GM21529 (cell line): ENCODE data around the gene SLC4A2.
A peak's percentile ranks its signal among the peaks of the same experiment; 100 is the strongest.

ENCODE experiments used
- ATAC-seq: cut with Tn5 transposase; IDR thresholded peaks from one replicate; pipeline ENCODE4 v1.9.1; 2021; ENCODE audit not compliant: unreplicated experiment

SLC4A2 gene

DNA sequence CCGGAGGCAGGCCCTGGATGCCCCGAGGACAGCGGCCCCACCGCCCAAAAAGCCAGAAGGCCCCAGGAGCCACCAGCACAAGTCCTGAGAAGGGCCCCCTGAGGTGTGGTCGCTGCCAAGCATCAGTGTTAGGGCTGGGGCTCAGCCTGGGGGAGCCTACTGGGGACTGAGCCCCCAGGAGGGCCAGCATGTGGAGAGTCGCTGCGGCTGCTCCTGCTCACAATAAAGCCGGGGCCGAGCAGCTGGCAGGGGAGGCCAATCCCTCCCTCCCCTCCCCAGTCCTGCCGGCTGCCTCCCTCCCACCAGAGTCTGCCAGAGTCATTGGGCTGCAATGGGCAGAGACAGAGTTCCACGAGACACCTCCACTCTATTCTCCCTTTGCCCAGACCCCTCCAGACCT lies 14.1 kb upstream of the SLC4A2 start:
- no peak for ATAC-seq

DNA sequence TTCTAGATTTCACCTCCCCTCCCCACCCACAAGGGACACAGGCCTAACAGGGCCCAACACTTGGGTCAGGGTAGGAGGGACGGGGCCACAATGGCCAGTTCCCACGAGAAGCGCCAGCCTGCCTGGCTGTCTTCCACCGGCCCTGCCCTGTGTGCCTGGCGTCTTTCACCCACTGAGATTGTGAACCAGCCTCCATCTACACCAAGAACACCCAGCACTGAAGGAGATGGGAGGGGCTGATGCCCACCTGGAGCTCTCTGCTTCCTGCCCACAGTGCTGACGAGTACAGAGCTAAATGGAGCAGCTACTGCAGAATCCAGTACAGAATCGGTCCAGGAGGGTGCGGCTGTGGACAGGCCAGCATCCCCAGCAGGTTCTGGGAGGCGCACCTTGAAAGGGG lies 13.4 kb upstream of the SLC4A2 start:
- no peak for ATAC-seq

DNA sequence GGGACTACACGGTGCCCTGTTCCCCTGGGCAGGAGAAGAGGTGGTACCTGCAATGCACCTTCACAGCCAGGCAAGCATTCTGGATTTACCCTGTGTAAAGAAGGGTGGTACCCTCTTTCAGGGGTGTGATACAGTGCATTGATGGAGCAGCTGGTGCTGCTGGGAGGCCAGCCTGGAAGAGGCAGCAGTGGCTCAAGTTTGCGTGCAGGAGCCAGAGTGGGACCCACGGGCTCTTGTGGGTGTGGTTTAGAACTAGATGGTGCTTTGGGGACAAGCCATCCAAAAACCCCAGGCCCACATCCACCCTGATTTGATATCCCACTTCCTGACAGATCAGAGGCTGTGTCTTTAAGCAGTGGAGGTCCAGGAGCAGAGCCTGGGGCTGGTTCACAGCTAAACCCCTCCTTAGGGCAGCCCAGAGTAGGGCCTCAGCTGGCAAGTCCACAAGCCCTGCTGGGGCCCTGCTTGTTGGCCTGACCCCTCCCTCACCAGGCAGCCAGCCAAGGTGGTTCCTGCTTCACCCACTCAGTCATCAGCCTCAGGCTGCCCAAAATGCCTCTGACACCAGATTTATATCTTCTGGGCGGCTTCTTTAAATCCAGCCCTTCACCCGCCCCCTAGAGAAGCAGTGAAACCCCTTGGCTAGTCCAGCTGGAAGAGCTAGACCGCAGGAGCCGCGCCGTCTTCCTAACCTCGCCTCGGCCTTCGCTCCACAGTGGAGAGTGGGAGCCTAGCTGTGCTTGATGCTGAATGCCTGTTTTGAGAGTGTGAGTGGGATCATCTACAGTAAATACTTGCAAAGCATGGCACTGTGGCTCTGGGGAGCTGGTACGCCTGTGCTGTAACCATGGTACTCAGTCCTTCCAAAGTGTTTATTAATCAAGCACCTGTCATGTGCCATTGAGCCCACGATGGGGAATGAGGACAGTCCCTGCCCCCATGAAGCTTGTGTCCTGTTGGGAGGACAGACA lies 12.5 kb upstream of the SLC4A2 start:
- ATAC-seq, result no peak

GRCh38 chr7:151047976-151048815 lies 11.2 kb upstream of the SLC4A2 start, which contains the start of gene ASIC3:
Gene ASIC3, plus strand, starts transcription at chr7:151048531. Its CDS starts 355 bp downstream, at chr7:151048886.
- no peak for ATAC-seq

DNA sequence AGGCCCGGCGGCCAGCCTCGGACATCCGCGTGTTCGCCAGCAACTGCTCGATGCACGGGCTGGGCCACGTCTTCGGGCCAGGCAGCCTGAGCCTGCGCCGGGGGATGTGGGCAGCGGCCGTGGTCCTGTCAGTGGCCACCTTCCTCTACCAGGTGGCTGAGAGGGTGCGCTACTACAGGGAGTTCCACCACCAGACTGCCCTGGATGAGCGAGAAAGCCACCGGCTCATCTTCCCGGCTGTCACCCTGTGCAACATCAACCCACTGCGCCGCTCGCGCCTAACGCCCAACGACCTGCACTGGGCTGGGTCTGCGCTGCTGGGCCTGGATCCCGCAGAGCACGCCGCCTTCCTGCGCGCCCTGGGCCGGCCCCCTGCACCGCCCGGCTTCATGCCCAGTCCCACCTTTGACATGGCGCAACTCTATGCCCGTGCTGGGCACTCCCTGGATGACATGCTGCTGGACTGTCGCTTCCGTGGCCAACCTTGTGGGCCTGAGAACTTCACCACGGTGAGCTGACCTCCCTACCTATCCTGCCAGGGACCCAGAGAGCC lies 10.4 kb upstream of the SLC4A2 start:
- no peak for ATAC-seq

GRCh38 chr7:151051108-151051507 lies 8.3 kb upstream of the SLC4A2 start:
- no peak for ATAC-seq

DNA sequence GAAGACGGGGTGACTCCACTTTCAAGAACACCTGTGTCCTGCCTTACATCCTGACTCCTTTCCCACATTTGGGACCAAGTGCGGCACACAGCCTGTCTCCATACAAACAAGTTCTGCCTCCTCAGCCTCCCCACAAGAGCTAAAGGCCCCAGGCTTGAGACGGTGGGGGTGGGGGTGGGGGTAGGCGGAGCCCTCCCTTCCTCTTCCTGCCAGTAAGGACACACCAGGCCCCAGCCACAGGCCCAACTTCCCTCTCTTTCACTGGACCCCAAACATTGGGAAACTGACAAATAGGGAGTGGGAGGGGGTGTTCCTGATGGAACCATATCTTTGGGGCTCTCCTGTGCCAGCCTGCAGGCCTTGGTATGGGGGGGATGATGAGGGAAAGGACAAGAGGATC lies 6.3 kb upstream of the SLC4A2 start:
- no peak for ATAC-seq

DNA sequence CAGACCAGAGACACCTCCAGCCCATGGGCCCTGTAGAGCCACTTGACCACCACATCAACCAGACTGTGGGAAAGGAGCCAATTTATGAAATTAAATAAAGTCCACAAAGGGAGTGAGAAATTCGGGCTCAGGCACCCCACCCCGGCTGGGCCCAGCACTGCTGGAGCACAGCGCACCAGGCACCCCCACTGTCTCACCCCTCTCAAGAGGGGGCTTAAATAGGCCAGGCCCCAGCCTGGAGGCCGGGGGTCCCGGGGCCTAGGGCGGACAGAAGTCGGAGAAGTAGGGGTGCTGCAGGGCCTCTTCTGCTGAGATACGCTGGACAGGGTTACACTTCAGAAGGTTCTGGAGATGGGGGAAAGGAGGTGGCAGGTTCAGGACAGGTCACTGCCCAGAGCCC lies 5.6 kb upstream of the SLC4A2 start:
- ATAC-seq, result no peak

- no peak for ATAC-seq
Observed at GRCh38 chr7:151056283-151056665, 3.1 kb upstream of the SLC4A2 start.

DNA sequence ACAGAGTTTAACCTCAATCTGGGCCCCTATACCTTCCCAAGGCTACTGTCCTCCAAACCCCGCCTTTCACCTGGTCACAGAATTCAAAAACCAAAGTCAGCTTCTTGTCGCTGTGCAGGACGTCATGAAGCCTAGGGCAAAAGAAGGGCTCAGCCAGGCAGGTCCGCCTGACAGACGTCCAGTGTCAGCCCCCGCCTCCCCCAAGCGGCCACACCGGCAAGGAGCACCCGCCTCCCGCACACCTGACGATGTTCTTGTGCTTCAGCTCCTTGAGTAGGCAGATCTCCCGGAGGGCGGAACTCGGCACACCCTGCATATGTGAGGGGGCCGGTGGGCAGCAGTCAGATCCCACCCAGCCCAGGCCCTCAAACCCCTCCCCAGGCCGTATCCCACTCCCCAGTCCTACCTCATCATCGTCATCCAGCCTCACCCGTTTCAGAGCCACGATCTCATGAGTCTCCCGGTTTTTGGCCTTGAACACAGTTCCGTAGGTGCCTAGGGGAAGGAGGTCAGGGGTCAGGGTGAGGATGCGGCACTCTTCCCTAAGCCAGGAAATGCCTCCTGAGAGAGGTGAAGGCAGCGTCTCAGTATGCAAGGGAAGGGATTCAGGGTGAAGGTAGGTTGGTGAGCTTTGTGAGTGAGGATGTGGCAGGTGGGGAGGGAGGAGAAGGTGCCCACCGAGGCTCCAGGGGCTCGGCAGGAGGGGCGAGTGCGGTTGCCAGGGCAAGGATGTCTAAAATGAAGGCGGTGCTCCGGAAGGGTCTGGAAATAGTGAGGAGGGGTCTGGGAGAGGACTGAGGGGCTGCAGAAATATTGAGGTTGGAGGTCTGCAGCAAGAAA lies 2.5 kb upstream of the SLC4A2 start:
- no peak for ATAC-seq

- peak; percentile 10 for ATAC-seq
Observed at GRCh38 chr7:151057506-151057988, 1.8 kb upstream of the SLC4A2 start, which contains the start of gene CDK5. Gene CDK5, minus strand, starts transcription at chr7:151057897. Its CDS starts 49 bp downstream, at chr7:151057848.

GRCh38 chr7:151057989-151058780 lies 1.2 kb upstream of the SLC4A2 start:
- peak; percentile 86 for ATAC-seq

GRCh38 chr7:151058781-151059366 lies 515 bp upstream of the SLC4A2 start:
- no peak for ATAC-seq

DNA sequence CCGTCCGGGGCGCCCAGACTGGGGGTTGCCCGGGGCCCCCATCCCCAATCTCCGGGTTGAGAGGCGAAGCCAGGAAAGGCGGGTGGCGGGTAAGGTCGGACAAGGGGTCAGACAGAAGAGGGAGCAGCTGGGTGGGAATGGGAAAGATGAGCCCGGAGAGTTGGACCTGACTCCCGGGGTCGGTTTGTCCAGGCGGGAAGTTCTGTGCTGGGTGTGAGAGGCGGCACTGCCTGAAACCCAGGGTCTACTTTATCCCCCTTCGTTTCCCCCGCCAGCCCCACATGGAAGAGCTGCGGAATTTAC lies 675 bp downstream of the SLC4A2 start:
- ATAC-seq, result no peak

DNA sequence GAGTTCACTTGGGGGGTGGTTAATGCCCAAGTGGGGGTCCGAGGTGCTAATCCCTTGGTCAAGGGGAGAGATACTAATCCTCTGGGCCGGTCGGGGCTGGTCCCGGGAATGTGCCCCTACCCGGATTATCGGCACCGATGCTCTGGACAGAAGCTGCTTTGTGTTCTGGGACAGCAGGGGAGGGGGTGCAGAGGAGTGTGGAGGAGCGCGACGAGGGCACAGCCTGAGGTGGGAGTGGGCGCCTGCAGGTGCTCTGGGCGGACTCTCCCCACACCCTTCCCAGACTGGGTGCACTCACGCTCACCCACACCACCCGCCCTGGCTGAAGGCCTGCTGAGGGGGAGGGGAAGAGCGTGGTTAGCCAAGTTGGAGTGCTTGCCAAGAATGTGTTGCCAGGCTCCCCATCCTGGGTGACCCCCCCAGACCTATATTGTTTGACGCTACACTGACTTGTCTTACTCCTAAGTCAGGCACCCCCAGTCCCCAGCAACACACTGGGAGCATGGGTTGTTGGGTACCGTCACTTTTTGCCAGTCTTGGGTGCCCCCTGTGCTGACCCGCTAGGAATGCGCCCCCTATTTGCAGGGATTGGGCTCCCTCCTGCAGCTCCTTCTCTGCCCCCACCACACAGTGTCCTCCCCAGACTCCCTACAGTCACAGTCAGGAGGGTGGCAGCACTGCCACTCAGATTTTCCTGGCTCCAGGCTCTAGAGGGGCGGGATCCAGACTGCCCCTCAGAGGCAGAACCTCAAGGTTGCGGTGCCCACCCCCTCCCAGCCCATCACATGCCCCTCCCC lies 1.2 kb downstream of the SLC4A2 start:
- ATAC-seq, result no peak

DNA sequence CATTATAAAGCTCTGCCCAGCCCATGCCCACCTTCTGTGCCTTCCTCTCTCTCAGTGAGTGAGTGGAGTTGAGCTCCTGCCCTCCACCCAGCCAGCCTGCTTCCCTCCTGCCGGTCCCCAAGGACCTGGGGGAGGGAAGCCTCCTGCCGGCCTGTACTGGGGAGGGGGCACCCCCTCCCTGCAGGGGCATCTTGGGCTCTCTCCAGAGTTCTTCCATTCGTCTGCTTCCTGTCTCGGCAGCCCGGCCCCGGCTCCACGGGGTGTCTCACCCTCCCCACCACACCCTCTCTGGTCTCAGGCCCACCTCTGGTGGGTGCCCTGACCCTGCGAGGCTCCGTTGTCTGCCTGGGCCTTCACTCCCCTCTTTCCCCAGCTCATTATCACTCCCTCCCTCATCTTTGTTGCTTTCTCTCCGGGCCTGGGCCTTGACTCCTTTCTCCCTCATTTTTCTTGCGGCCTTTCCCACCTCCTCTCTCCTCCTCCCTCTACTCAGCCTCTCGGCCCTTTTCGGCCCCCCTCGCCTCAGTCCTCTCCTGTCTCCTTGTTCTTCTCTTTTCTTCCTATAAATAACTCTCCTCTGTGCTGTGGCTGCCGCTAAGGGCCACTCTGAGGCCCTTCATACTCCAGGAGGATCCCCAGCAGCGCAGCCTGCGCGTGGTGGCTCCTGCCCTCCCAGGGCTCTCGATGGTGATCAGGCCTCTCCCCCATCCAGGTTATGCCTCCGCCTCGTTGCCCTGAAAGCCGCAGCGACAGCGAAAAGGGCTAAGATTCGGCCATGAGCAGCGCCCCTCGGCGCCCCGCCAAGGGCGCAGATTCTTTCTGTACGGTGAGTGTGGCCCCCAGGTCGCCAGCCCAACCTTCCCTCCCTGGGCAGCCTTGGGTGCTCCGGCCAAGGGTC lies 2.1 kb downstream of the SLC4A2 start:
- ATAC-seq, result no peak

DNA sequence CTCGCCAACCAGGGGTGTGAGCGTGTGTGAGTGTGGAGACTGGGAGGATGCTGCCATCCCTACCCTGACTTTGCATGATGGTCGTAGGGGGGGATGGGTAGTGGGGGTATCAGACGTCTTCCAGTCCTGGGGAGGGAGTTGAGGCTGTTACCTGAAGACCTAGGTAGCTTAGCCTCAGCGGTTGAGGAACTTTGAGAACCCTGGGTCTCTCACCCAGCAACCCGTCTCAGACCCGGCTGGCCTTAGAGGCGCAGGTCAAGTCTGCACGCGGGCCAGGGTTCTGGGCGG lies 2.7 kb downstream of the SLC4A2 start:
- no peak for ATAC-seq
